IPS-18a (cell line): ENCODE measurements around the gene CKS1B.

ENCODE experiments used
- H3K27ac ChIP-seq: one replicate; pipeline ENCODE4 v1.5.1; 2013; ENCODE audit warnings: low read length
- H3K27me3 ChIP-seq: one replicate; pipeline ENCODE4 v1.6.1; 2013; ENCODE audit warnings: mild to moderate bottlenecking, low read length; ENCODE audit not compliant: control insufficient read depth, insufficient read depth
- H3K36me3 ChIP-seq: one replicate; pipeline ENCODE4 v1.6.1; 2013; ENCODE audit warnings: low read depth, low read length; ENCODE audit not compliant: control insufficient read depth
- H3K4me1 ChIP-seq: one replicate; pipeline ENCODE4 v1.6.1; 2013; ENCODE audit warnings: low read depth, low read length; ENCODE audit not compliant: control insufficient read depth
- H3K4me3 ChIP-seq: one replicate; pipeline ENCODE4 v1.5.1; 2013; ENCODE audit warnings: low read length
- H3K9ac ChIP-seq: one replicate; pipeline ENCODE4 v1.6.1; 2013; ENCODE audit warnings: mild to moderate bottlenecking, low read length, moderate library complexity
- H3K9me3 ChIP-seq: one replicate; pipeline ENCODE4 v1.6.1; 2013; ENCODE audit warnings: low read depth, low read length; ENCODE audit not compliant: control insufficient read depth

Gene CKS1B

GRCh38 chr1:154938604-154939399 lies 35.7 kb upstream of the CKS1B start:
- H3K27me3 ChIP-seq = no peaks in the 10 kb centered on the region
- H3K36me3 ChIP-seq = no peaks in the 10 kb centered on the region
- no peak overlapping the region for H3K27ac ChIP-seq
- H3K4me3 ChIP-seq = no peak overlapping the region
- peaks cover 12% of the 10 kb centered on the region for H3K4me1 ChIP-seq
- H3K9ac ChIP-seq = no peak overlapping the region
- no peaks in the 10 kb centered on the region for H3K9me3 ChIP-seq

- Histone ChIP-seq H3K4me3 (no peak overlapping the region), H3K4me1 (peaks cover 12% of the 10 kb centered on the region), H3K9me3 (no peaks in the 10 kb centered on the region), H3K27me3 (no peaks in the 10 kb centered on the region), H3K36me3 (no peaks in the 10 kb centered on the region), H3K27ac (no peak overlapping the region), H3K9ac (no peak overlapping the region)
Measured at GRCh38 chr1:154940213-154940560, 34.3 kb upstream of the CKS1B start.

GRCh38 chr1:154940651-154941194 lies 33.8 kb upstream of the CKS1B start:
- no peaks in the 10 kb centered on the region for H3K9me3 ChIP-seq
- no peaks in the 10 kb centered on the region for H3K36me3 ChIP-seq
- H3K4me3 ChIP-seq = no peak overlapping the region
- no peak overlapping the region for H3K27ac ChIP-seq
- no peaks in the 10 kb centered on the region for H3K27me3 ChIP-seq
- no peak overlapping the region for H3K9ac ChIP-seq
- peaks cover 12% of the 10 kb centered on the region for H3K4me1 ChIP-seq

GRCh38 chr1:154941333-154942013 lies 33.0 kb upstream of the CKS1B start:
- no peak overlapping the region for H3K4me3 ChIP-seq
- H3K9ac ChIP-seq = no peak overlapping the region
- no peaks in the 10 kb centered on the region for H3K27me3 ChIP-seq
- no peak overlapping the region for H3K27ac ChIP-seq
- no peaks in the 10 kb centered on the region for H3K9me3 ChIP-seq
- H3K36me3 ChIP-seq = no peaks in the 10 kb centered on the region
- peaks cover 12% of the 10 kb centered on the region for H3K4me1 ChIP-seq

GRCh38 chr1:154943649-154944400 lies 30.7 kb upstream of the CKS1B start:
- no peaks in the 10 kb centered on the region for H3K27me3 ChIP-seq
- peaks cover 6% of the 10 kb centered on the region for H3K4me1 ChIP-seq
- H3K36me3 ChIP-seq = no peaks in the 10 kb centered on the region
- H3K27ac ChIP-seq = no peak overlapping the region
- no peaks in the 10 kb centered on the region for H3K9me3 ChIP-seq
- H3K9ac ChIP-seq = no peak overlapping the region
- H3K4me3 ChIP-seq = no peak overlapping the region

GRCh38 chr1:154944401-154945159 lies 29.9 kb upstream of the CKS1B start:
- H3K36me3 ChIP-seq = no peaks in the 10 kb centered on the region
- no peaks in the 10 kb centered on the region for H3K9me3 ChIP-seq
- H3K27ac ChIP-seq = no peak overlapping the region
- no peak overlapping the region for H3K4me3 ChIP-seq
- H3K9ac ChIP-seq = no peak overlapping the region
- H3K27me3 ChIP-seq = no peaks in the 10 kb centered on the region
- H3K4me1 ChIP-seq = peaks cover 6% of the 10 kb centered on the region

GRCh38 chr1:154945160-154945961 lies 29.1 kb upstream of the CKS1B start:
- H3K9ac ChIP-seq = no peak overlapping the region
- no peaks in the 10 kb centered on the region for H3K27me3 ChIP-seq
- no peaks in the 10 kb centered on the region for H3K9me3 ChIP-seq
- no peak overlapping the region for H3K4me3 ChIP-seq
- peaks cover 3% of the 10 kb centered on the region for H3K4me1 ChIP-seq
- no peak overlapping the region for H3K27ac ChIP-seq
- H3K36me3 ChIP-seq = no peaks in the 10 kb centered on the region

GRCh38 chr1:154945962-154946850 lies 28.3 kb upstream of the CKS1B start:
- Histone ChIP-seq H3K4me1 (no peaks in the 10 kb centered on the region), H3K9ac (no peak overlapping the region), H3K36me3 (peaks cover 2% of the 10 kb centered on the region)

GRCh38 chr1:154948079-154948478 lies 26.4 kb upstream of the CKS1B start:
- H3K9ac ChIP-seq = no peak overlapping the region
- no peak overlapping the region for H3K27ac ChIP-seq
- H3K4me3 ChIP-seq = no peak overlapping the region
- H3K27me3 ChIP-seq = no peaks in the 10 kb centered on the region
- H3K9me3 ChIP-seq = no peaks in the 10 kb centered on the region
- peaks cover 3% of the 10 kb centered on the region for H3K36me3 ChIP-seq
- H3K4me1 ChIP-seq = no peaks in the 10 kb centered on the region

More at GRCh38 chr1:154945962-154946850, 28.3 kb upstream of the CKS1B start:
- H3K9me3 ChIP-seq = no peaks in the 10 kb centered on the region
- no peaks in the 10 kb centered on the region for H3K27me3 ChIP-seq
- no peak overlapping the region for H3K4me3 ChIP-seq
- H3K27ac ChIP-seq = no peak overlapping the region
